HepG2 (cell line): ENCODE results near the gene UBE2O. TPM values are rescaled to one million over a fixed set of nuclear protein-coding genes. Genes with fewer than 3 reads are reported as not detected.

Experiments
- ATAC-seq: fragments of 200-7000 bp; cut with Tn5 transposase; 3 replicates; pipeline ENCODE4 v1.9.1; 2020; ENCODE audit warnings: mild to moderate bottlenecking, moderate library complexity
- BruUV-seq: library from RNA; stranded (reverse); fragments of 400-500 nt; replicated peaks from 2 replicates; lab custom pipeline; 2021; lab: Mats Ljungman, UMichigan
- CTCF ChIA-PET: fragments of 300-600 bp; formaldehyde crosslinking; extraction: SDS; loops from one replicate; lab custom pipeline; 2021; ENCODE audit warnings: low total read pairs, inconsistent platforms, low intra/inter-chr PET ratio; lab: Yijun Ruan, JAX
- POLR2A ChIA-PET: fragments of 350-600 bp; sonication (Branson Sonifier 250); formaldehyde crosslinking; loops from one replicate; lab custom pipeline; 2020; ENCODE audit warnings: antibody characterized with exemption, inconsistent platforms; lab: Yijun Ruan, JAX
- DNase-seq: peaks from one replicate; pipeline ENCODE4 v3.0.0-alpha.2; 2015; ENCODE audit warnings: low spot score
- FAIRE-seq: peaks from 3 replicates; lab custom pipeline; 2011; peaks lifted over from hg19 to GRCh38; lab: Jason Lieb, UNC
- H2AFZ ChIP-seq: one replicate; pipeline ENCODE4 v1.6.1; 2011; ENCODE audit warnings: low read length, inconsistent platforms
- H3K27ac ChIP-seq: fragments of 300-600 bp; 3 replicates; pipeline ENCODE4 v1.8.0; 2011; ENCODE audit warnings: mixed run types, mild to moderate bottlenecking, mixed read lengths, low read length, inconsistent platforms; ENCODE audit not compliant: insufficient read depth; ENCODE audit errors: extremely low read length
- H3K27me3 ChIP-seq, 2 experiments: fragments of 200-600 bp in 1 of 2; 2 replicates in 1 of 2; 3 replicates in 1 of 2; pipeline versions ENCODE4 v1.6.0 to v1.8.0; 2011; ENCODE audit warnings: low read length in 2 of 2, mild to moderate bottlenecking in 2 of 2, moderate library complexity in 2 of 2, inconsistent platforms in 1 of 2; ENCODE audit not compliant: insufficient read depth in 2 of 2, control insufficient read depth in 1 of 2
- H3K36me3 ChIP-seq, 2 experiments: fragments of 200-600 bp in 1 of 2; replicated peaks in 1 of 2; 2 replicates in 1 of 2; 3 replicates in 1 of 2; pipeline versions ENCODE4 v1.5.1 to v1.8.0; 2011; ENCODE audit warnings: low read length in 2 of 2, inconsistent platforms in 1 of 2; ENCODE audit not compliant: insufficient read depth in 2 of 2, control insufficient read depth in 1 of 2
- H3K4me1 ChIP-seq: 2 replicates; pipeline ENCODE4 v1.5.1; 2012; ENCODE audit warnings: low read length, inconsistent platforms; ENCODE audit not compliant: insufficient read depth
- H3K4me2 ChIP-seq: 2 replicates; pipeline ENCODE4 v1.6.0; 2011; ENCODE audit warnings: low read depth, low read length, inconsistent platforms
- H3K4me3 ChIP-seq, 3 experiments: fragments of 200-600 bp in 1 of 3; sonication (generic), shearing (Covaris generic) in 1 of 3; replicated peaks in 1 of 3; 2 replicates each; pipeline ENCODE4 v1.5.1; 2011 to 2016; ENCODE audit warnings: low read length in 3 of 3, inconsistent platforms in 2 of 3, low read depth in 2 of 3, mild to moderate bottlenecking in 2 of 3, control low read depth in 1 of 3, mixed read lengths in 1 of 3; ENCODE audit not compliant: insufficient read depth in 1 of 3
- H3K79me2 ChIP-seq: one replicate; pipeline ENCODE4 v1.6.1; 2011; ENCODE audit warnings: low read length, inconsistent platforms; ENCODE audit not compliant: insufficient read depth
- H3K9ac ChIP-seq: 2 replicates; pipeline ENCODE4 v1.6.0; 2011; ENCODE audit warnings: mild to moderate bottlenecking, low read depth, low read length, inconsistent platforms; ENCODE audit not compliant: insufficient read depth
- H3K9me3 ChIP-seq: 2 replicates; pipeline ENCODE4 v1.5.1; 2012; ENCODE audit warnings: mild to moderate bottlenecking, low read length
- H4K20me1 ChIP-seq: 2 replicates; pipeline ENCODE4 v1.6.0; 2011; ENCODE audit warnings: inconsistent platforms, mild to moderate bottlenecking, low read length, moderate library complexity; ENCODE audit not compliant: insufficient read depth
- AHDC1 ChIP-seq: sonication (generic); formaldehyde crosslinking; IDR thresholded peaks from 2 replicates; pipeline ENCODE4 v1.5.1; 2020; ENCODE audit warnings: mild to moderate bottlenecking, missing genetic modification reagents, borderline replicate concordance
- FOSL1 ChIP-seq: sonication (generic); formaldehyde crosslinking; IDR thresholded peaks from 2 replicates; pipeline ENCODE4 v1.9.0; 2021; ENCODE audit warnings: missing genetic modification reagents, borderline replicate concordance
- FOXO4 ChIP-seq: sonication (generic); formaldehyde crosslinking; conservative IDR thresholded peaks from 2 replicates; pipeline ENCODE4 v1.8.1; 2023; ENCODE audit warnings: missing genetic modification reagents
- HNF1B ChIP-seq: sonication (generic); formaldehyde crosslinking; IDR thresholded peaks from 2 replicates; pipeline ENCODE4 v1.5.1; 2020; ENCODE audit warnings: mild to moderate bottlenecking, moderate library complexity, missing genetic modification reagents
- LCORL ChIP-seq, 2 experiments: fragments of 450-650 bp in 1 of 2; sonication (generic) in 1 of 2; formaldehyde crosslinking in 1 of 2; IDR thresholded peaks; 2 replicates each; pipeline versions ENCODE4 v1.5.0 to v1.6.1; 2017 to 2020; ENCODE audit warnings: antibody characterized with exemption in 1 of 2, missing genetic modification reagents in 1 of 2
- MXD3 ChIP-seq: IDR thresholded peaks from 2 replicates; pipeline ENCODE4 v1.6.1; 2016; ENCODE audit warnings: mild to moderate bottlenecking, missing biosample characterization, missing genetic modification reagents
- PATZ1 ChIP-seq: sonication (generic); formaldehyde crosslinking; IDR thresholded peaks from 2 replicates; pipeline ENCODE4 v1.4.0; 2020; ENCODE audit warnings: missing genetic modification reagents
- PREB ChIP-seq: sonication (generic); formaldehyde crosslinking; IDR thresholded peaks from 2 replicates; pipeline ENCODE4 v1.4.0; 2020; ENCODE audit warnings: missing genetic modification reagents
- ZBTB1 ChIP-seq: sonication (generic); formaldehyde crosslinking; IDR thresholded peaks from 2 replicates; pipeline ENCODE4 v1.4.0; 2020; ENCODE audit warnings: missing genetic modification reagents, borderline replicate concordance
- WGBS: methylation state at CpG from one replicate; pipeline ENCODE4 v1.1.6; 2017; ENCODE audit warnings: low lambda C conversion rate; 5-methylcytosine and 5-hydroxymethylcytosine counted together
- in situ Hi-C: cut with HindIII; loops from 2 replicates; pipeline ENCODE4 v1.10.0; 2017; ENCODE audit warnings: low pct_unique_long_range_greater_than_20kb; ENCODE audit not compliant: extremely low pct_ligation_motif_present
- intact Hi-C: fragments of 100-400 bp; cut with micrococcal nuclease; formaldehyde crosslinking; loops from one replicate; pipeline ENCODE4 v1.10.0; 2022; ENCODE audit not compliant: unreplicated experiment
- polyA plus RNA-seq, 8 experiments: library from polyadenylated mRNA; depleted of rRNA in 3 of 8; stranded (reverse) in 7 of 8; unstranded in 1 of 8; fragments of >200 nt; fragmentation: Illumina TruSeq in 4 of 8; extraction: Trizol in 4 of 8; gene quantifications; 2 replicates each; pipeline versions ENCODE4 v1.2.1 to v1.2.3, GENCODE V29; 2011 to 2016; ENCODE audit warnings: low read depth in 4 of 8, missing spikeins in 1 of 8, mixed read lengths in 1 of 8; ENCODE audit not compliant: insufficient read depth in 1 of 8
- total RNA-seq, 5 experiments: library from RNA; depleted of rRNA; stranded (reverse); fragments of >200 nt; fragmentation: Illumina TruSeq; extraction: Trizol; gene quantifications; 2 replicates each; pipeline ENCODE4 v1.2.3, GENCODE V29; 2016; ENCODE audit warnings: low read depth in 1 of 5

UBE2O gene
- total and polyA plus RNA-seq, 2 of the 13 experiments (the other 11 are each of a cell fraction or from before 2014, with no cell fraction given): 21.5 to 23.5 TPM

- TF ChIP-seq AHDC1: no peak
- no peak for TF ChIP-seq LCORL (IDR thresholded peaks at IDR 0.05)
- no peak for TF ChIP-seq LCORL (CRISPR knock-in tag; IDR thresholded peaks at IDR 0.05)
- TF ChIP-seq, all 625 proteins: peak for 45
These were observed 85.3 kb downstream of the UBE2O start (continued) for GRCh38 chr17:76367642-76368041.

GRCh38 chr17:76366247-76366646, 86.7 kb downstream of the UBE2O start:
- POLR2A ChIA-PET: interaction anchor here (1.2 to 24.7 kb wide), 5 partner anchors 9 to 32 kb away, joined by 5 to 1379 read pairs (median 7); partner anchors contain the start of genes PRPSAP1 and SPHK1
- in situ Hi-C loops (no loop called here), intact Hi-C loops (no loop called here)
- no peak overlapping the region for H3K4me2 ChIP-seq
- no peak overlapping the region for H2AFZ ChIP-seq
- H3K4me1 ChIP-seq: peaks cover 78% of the 10 kb centered on the region
- no peak overlapping the region for H3K4me3 ChIP-seq
- no peak overlapping the region for H3K27ac ChIP-seq
- ATAC-seq (no peak), DNase-seq (no peak), FAIRE-seq (no peak)
- no peak overlapping the region for H3K9ac ChIP-seq
- H4K20me1 ChIP-seq: no peaks in the 10 kb centered on the region
- BruUV-seq: no TSS peak
- WGBS: 97% methylated on average over 3 of the region's 3 CpGs
- no peaks in the 10 kb centered on the region for H3K36me3 ChIP-seq
- H3K79me2 ChIP-seq: no peaks in the 10 kb centered on the region
- CTCF ChIA-PET: interaction anchor here (1.1 kb wide), 1 partner anchor 20 kb away, joined by 6 read pairs; no protein-coding TSS in a partner anchor
- H3K27me3 ChIP-seq: no peaks in the 10 kb centered on the region
- peaks cover 8% of the 10 kb centered on the region for H3K9me3 ChIP-seq
- TF ChIP-seq ZBTB1 (CRISPR knock-in tag) (no peak), FOXO4 (CRISPR knock-in tag) (0 out of 2 replicates have a peak, but pooled peaks have one; percentile 55), PATZ1 (CRISPR knock-in tag) (no peak), HNF1B (CRISPR knock-in tag) (no peak), PREB (CRISPR knock-in tag) (no peak), MXD3 (no peak), FOSL1 (CRISPR knock-in tag) (no peak)
